ENCODE measurements around the gene BPHL.
A peak's percentile ranks its signal among the peaks of the same experiment; 100 is the strongest.
"Not testable (repeated sequence)": the region's sequence is repeated elsewhere in the genome, so short reads cannot be mapped to it uniquely, and the experiment has no call there.

The BPHL gene

DNA sequence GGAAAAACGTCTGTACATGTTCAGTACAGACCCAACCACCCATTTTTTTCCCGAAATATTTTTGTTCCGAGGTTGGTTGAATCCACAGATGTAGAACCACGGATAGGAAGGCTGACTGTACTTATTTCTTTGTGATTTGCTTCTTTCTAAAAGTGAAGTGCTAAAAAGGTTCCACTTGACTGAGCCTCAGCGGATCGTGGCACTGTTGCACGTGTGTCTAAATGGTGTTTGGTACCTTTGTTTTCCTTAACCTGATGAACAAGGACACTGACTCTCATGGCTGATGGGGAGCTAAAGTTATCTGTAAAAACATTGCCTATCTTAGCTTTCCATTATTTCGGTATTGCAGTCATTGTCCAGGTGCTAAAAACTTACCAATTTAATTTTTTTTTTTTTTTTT lies 6.2 kb downstream of the BPHL start:
- DNase-seq: no peak

GRCh38 chr6:3125815-3126214 lies 7.3 kb downstream of the BPHL start:
- peak; percentile 8 for DNase-seq

DNA sequence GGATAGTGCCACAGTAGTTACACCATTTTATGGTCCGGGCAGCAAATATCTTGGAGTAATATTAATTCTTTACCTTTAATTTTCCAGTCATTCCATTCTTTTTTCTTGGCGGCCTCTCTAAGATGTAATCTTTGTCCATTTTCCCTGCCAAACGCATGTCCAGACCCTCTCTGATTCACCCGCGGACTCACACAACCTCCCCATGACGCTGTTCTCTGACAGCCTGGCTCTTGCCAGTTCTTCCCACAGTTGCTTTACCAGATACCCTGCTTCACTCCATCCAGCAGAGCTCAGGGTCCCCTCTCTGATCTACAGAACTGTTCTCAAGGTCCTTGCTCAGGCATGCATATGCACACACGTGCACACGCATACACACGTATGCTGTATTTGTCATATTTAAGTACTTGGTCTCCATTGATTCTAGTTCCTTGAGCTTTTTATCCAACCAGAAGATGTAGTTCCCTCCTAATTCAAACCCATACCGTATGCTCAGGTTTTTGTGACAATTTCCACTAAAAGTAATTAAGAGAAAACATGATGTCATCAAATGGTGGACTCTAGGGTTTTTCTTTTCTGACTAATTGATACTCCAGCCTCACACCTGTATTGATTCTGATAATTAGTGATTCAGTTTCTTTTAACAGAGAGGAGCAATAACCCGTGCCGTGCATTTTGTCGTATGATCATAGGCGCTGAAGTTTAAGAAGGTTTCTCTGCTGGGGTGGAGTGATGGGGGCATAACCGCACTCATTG lies 10.0 kb downstream of the BPHL start:
- DNase-seq: no peak

DNA sequence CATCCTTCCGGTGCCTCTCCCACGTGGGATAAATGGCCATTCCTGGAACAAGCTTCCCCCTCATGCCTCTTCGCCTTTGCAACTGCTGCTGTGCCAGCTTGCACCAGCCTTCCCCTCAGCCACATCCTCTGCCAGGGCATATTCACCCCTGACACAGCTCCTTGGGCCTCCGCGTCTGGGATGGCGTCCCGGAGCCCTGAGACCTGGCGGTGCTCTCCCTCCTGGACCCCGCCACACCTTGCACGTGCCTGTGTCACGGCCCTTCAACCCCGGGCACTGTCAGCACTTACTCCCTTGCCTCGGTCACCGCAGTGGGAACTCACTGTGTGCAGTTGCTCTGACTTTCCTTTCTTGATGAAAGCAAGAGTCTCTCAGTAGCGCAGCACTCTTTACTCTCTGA lies 13.2 kb downstream of the BPHL start:
- no peak for DNase-seq

DNA sequence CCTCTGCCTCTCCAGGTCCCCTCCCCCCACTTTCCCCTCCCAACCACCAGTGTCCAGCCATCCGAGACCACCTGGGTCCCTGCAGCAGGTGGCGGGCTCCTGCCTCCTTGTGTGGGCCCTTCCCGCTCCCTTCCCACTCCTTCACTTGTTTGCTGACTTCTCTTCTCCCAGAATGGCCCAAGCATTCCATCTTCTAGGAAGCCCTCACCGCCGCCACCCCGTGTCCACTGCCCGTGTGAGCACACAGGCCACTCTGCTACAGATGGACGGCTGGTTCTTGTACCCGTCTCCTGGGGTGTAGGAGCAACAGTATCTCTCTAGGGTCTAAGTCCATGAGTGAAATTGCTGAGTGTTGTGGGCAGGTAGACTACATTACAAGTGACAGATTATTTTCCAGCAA lies 15.0 kb downstream of the BPHL start:
- no peak for DNase-seq

- DNase-seq: no peak
These were observed 17.3 kb downstream of the BPHL start for GRCh38 chr6:3135668-3136291.

GRCh38 chr6:3136292-3137011 lies 17.9 kb downstream of the BPHL start:
- DNase-seq: no peak

- no peak for DNase-seq
These were observed 18.7 kb downstream of the BPHL start for GRCh38 chr6:3137057-3137777.

DNA sequence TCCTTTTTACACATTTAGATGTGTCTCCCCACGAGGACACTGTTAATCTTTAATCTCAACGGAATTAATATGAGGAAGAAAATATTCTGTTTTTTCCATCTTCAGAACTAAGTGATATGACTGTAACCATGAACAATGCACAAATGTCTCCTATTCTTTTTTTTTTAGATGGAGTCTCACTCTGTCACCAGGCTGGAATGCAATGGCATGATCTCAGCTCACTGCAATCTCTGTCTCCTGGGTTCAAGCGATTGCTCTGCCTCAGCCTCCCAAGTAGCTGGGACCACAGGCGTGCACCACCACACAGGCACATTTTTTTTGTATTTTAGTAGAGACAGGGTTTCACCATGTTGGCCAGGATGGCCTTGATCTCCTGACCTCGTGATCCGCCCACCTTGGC lies 19.4 kb downstream of the BPHL start:
- not testable (repeated sequence) for DNase-seq

DNA sequence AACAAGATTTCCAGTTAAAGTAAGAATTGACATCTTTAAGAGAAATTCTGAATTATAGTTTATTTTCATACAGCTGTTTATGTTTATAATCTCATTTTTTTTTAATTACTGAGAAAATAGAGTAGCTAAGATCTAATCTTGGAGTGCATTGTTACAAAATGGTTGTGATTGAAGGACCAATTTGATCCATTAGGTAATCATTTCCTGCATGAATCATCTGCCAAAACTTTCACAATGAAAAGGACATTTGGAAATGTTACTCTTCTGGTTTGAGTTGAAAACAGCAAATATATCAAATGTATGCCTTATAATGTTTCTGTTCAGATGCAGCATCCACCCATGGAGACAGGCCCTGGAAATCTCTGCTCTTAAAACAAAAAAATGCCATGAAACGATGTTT lies 19.8 kb downstream of the BPHL start:
- no peak for DNase-seq

DNA sequence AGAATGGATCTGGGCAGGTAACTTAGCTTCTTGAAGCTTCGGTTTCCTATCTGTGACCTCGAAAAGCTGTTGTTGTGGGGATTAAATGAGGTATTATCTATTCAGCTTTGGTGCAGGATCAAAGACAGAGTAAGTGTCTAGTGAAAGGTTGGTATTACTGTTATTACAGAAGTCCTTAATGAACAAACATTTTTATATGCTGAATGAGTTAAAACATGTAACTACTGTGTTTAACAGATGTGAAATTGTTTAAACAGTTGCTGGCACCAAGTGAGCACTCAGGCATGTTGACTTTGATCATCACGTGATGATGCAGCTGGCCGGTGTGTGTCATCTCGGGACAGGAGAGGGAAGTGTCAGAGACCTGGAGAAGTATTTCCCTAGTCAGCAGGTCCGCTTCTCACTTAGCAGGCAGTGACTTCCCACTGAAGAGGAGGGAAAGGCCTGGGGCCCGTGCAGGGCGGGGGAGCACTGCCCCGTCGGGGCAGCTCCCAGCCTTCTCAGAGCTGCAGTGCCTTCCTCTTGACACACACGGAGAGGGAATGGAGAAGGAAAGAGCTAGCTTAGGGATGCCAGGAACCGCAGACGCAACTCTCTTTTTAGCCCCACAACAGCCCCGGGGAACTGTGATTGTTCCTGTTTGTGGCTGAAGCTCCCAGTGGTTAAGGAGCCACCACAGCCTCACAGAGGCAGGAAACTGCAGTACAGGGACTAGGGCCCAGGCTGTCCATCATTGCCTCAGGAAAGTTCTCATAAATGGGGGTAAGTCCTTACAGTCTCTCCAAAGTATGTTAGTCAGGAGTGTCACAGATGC lies 20.8 kb downstream of the BPHL start:
- peak; percentile 94 for DNase-seq

DNA sequence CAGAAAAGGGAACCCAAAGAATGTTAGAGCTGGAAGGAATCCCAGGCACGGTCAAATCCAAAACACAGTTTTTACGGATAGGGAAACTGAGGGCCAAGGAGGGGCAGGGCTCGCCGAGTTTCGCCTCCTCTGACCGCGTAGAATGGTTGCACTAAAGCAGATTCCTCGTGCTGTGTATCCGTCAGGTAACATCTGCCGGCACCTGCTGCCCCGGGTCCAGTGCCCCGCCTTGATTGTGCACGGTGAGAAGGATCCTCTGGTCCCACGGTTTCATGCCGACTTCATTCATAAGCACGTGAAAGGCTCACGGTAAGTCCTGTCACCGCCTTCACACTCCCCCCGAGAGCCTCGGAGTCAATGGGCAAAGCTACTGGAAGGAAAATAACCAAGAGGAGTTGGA lies 21.7 kb downstream of the BPHL start:
- DNase-seq: no peak

DNA sequence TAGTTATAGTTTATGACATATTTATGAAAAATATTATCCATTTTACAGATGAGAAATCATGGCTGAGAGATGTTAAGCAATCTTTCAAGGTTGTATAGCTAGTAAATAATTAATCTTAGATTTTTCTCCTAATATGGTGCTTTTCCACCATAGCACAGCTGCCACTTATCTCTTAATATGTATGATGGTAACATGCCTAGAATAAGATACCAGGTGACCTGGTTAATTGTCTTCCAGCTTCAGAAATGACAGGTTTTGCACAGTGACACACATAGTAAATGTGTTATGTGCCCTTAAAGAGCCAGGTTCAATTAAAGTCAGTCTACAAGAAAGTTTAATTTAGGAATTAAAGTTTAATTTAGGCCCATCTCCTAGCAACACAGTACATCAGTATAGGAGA lies 24.0 kb downstream of the BPHL start:
- DNase-seq: no peak

DNA sequence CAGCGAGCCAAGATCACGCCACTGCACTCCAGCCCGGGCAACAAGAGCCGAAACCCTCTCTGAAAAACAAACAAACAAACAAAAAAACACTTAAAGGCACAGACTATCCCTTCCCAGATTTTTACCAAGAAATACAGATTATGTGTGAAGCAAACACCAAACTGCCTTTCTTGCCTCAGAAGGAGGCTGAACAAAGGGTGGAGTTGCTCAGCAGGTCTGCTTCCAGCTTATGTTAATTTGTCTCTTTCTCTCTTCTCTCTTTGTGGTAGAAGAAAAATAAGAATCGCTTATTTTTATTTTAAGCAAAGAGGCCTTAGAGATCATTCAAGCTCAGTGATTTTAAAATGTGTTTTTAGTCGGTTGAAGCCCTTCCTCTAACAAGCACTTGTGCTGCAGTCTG lies 24.6 kb downstream of the BPHL start:
- no peak for DNase-seq

DNA sequence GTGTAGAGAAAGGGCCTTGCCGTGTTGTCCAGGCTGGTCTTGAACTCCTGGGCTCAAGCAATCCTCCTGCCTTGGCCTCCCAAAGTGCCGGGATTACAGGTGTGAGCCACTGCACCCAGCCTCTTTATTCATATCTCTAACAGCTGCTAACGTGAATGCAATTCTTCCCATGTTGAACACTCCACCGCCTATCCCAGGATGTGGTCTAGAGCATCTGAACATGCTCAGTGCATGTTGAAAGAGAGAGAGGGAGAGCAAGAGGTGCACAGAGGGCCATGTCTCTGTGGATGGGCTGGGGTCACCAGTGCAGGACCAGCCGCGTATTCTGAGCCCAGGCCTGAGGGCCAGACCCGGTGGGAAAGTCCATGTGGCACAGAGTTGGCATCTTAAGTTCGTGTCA lies 26.1 kb downstream of the BPHL start:
- DNase-seq: no peak

GRCh38 chr6:3147914-3148757 lies 29.6 kb downstream of the BPHL start:
- peak; percentile 17 for DNase-seq

GRCh38 chr6:3151691-3152090 lies 33.2 kb downstream of the BPHL start:
- DNase-seq: peak; percentile 56

DNA sequence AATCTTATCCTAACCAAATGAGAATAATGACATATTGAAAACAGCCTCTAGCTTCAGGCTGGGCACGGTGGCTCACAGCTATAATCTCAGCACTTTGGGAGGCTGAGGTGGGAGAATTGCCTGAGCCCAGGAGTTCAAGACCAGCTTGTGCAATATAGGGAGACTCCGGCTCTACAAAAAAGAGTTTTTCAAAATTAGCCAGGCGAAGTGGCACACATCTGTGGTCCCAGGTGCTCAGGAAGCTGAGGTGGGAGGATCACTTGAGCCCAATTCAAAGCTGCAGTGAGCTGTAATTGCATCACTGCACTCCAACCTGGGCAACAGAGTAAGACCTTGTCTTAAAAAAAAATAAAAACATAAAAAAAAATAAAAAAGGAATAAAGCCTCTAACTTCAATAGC lies 34.2 kb downstream of the BPHL start:
- DNase-seq: no peak

GRCh38 chr6:3155416-3155815 lies 36.9 kb downstream of the BPHL start:
- DNase-seq: not testable (repeated sequence)

GRCh38 chr6:3156184-3157130 lies 37.9 kb downstream of the BPHL start:
- DNase-seq: peak; percentile 67
